ENCODE measurements around the gene BFAR.
"Not testable (repeated sequence)": the region's sequence is repeated elsewhere in the genome, so short reads cannot be mapped to it uniquely, and the experiment has no call there.

The BFAR gene

GRCh38 chr16:14632693-14633569, at the start of gene BFAR:
Gene BFAR (plus strand): TSS chr16:14632951. CDS start chr16:14644347, 11,396 bp downstream.
- DNase-seq: peak; percentile 99

GRCh38 chr16:14585287-14585686, 47.5 kb upstream of the BFAR start:
- no peak for DNase-seq

GRCh38 chr16:14586637-14587305, 46.0 kb upstream of the BFAR start:
- no peak for DNase-seq

- DNase-seq: no peak
Measured at GRCh38 chr16:14600164-14600563, 32.6 kb upstream of the BFAR start.

- no peak for DNase-seq
Measured at GRCh38 chr16:14602443-14602963, 30.2 kb upstream of the BFAR start.

- DNase-seq: no peak
Measured at GRCh38 chr16:14606102-14606501, 26.6 kb upstream of the BFAR start.

GRCh38 chr16:14608111-14608566, 24.6 kb upstream of the BFAR start:
- DNase-seq: no peak

GRCh38 chr16:14608604-14609003, 24.1 kb upstream of the BFAR start:
- no peak for DNase-seq

- no peak for DNase-seq
Measured at GRCh38 chr16:14609716-14610115, 23.0 kb upstream of the BFAR start.

GRCh38 chr16:14611660-14612059, 21.1 kb upstream of the BFAR start:
- no peak for DNase-seq

GRCh38 chr16:14613991-14614390, 18.8 kb upstream of the BFAR start:
- no peak for DNase-seq

GRCh38 chr16:14616280-14616679, 16.5 kb upstream of the BFAR start:
- DNase-seq: no peak

GRCh38 chr16:14618566-14618965, 14.2 kb upstream of the BFAR start:
- no peak for DNase-seq

- DNase-seq: no peak
Measured at GRCh38 chr16:14627078-14627477, 5.7 kb upstream of the BFAR start.

GRCh38 chr16:14628806-14629611, 3.7 kb upstream of the BFAR start:
- DNase-seq: no peak

- peak; percentile 6 for DNase-seq
Measured at GRCh38 chr16:14629612-14629918, 3.2 kb upstream of the BFAR start.

- peak; percentile 98 for DNase-seq
Measured at GRCh38 chr16:14629919-14630619, 2.7 kb upstream of the BFAR start, which contains the start of gene PARN. Gene PARN (minus strand): TSS chr16:14630260. CDS start chr16:14630125, 135 bp downstream.

- not testable (repeated sequence) for DNase-seq
Measured at GRCh38 chr16:14630620-14631330, 2.0 kb upstream of the BFAR start.

GRCh38 chr16:14634389-14634725, 1.6 kb downstream of the BFAR start:
- no peak for DNase-seq

GRCh38 chr16:14635395-14636165, 2.8 kb downstream of the BFAR start:
- no peak for DNase-seq
